NCI-H460 (cell line): ENCODE data around the gene HOXD4. TPM values are rescaled to one million over a fixed set of nuclear protein-coding genes. Genes with fewer than 3 reads are reported as not detected.

Experiments used
- DNase-seq: peaks from one replicate; pipeline ENCODE4 v3.0.0-alpha.2; 2016; ENCODE audit warnings: low read depth; ENCODE audit errors: extremely low read depth
- total RNA-seq: library from RNA; depleted of rRNA; stranded (reverse); fragments of >200 nt; shearing (Covaris generic); gene quantifications from 2 replicates; pipeline ENCODE4 v1.2.3, GENCODE V29; 2014

HOXD4 gene
- total RNA-seq, 1 experiment from 2014 or later: not detected

GRCh38 chr2:176138526-176138922 is 12.8 kb upstream of the HOXD4 start:
- DNase-seq: no peak

GRCh38 chr2:176138923-176139660 is 12.3 kb upstream of the HOXD4 start:
- DNase-seq: no peak

GRCh38 chr2:176139661-176140512 is 11.5 kb upstream of the HOXD4 start:
- DNase-seq: no peak

GRCh38 chr2:176140513-176141317 is 10.6 kb upstream of the HOXD4 start:
- DNase-seq: peak; percentile 72

- DNase-seq: no peak
Measured at GRCh38 chr2:176142281-176142680, 9.1 kb upstream of the HOXD4 start.

GRCh38 chr2:176145085-176145969 is 6.0 kb upstream of the HOXD4 start:
- DNase-seq: no peak

GRCh38 chr2:176146101-176146500 is 5.2 kb upstream of the HOXD4 start:
- no peak for DNase-seq

- no peak for DNase-seq
Measured at GRCh38 chr2:176146645-176147044, 4.7 kb upstream of the HOXD4 start.

GRCh38 chr2:176147210-176147799 is 4.0 kb upstream of the HOXD4 start:
- no peak for DNase-seq

GRCh38 chr2:176147800-176148496 is 3.4 kb upstream of the HOXD4 start:
- no peak for DNase-seq

- DNase-seq: no peak
Measured at GRCh38 chr2:176148751-176149421, 2.5 kb upstream of the HOXD4 start.

- DNase-seq: no peak
Measured at GRCh38 chr2:176149481-176149938, 1.8 kb upstream of the HOXD4 start.

GRCh38 chr2:176149939-176150583 is 1.3 kb upstream of the HOXD4 start:
- no peak for DNase-seq

- no peak for DNase-seq
Measured at GRCh38 chr2:176150584-176151441, 537 bp upstream of the HOXD4 start.

GRCh38 chr2:176152350-176153181 is 1.2 kb downstream of the HOXD4 start:
- DNase-seq: no peak
